HG03103 (cell line): Measurements from ENCODE around the gene STIL.

Experiments
- ATAC-seq: cut with Tn5 transposase; IDR thresholded peaks from one replicate; pipeline ENCODE4 v1.9.1; 2021; ENCODE audit warnings: low read depth; ENCODE audit not compliant: unreplicated experiment

Gene STIL

DNA sequence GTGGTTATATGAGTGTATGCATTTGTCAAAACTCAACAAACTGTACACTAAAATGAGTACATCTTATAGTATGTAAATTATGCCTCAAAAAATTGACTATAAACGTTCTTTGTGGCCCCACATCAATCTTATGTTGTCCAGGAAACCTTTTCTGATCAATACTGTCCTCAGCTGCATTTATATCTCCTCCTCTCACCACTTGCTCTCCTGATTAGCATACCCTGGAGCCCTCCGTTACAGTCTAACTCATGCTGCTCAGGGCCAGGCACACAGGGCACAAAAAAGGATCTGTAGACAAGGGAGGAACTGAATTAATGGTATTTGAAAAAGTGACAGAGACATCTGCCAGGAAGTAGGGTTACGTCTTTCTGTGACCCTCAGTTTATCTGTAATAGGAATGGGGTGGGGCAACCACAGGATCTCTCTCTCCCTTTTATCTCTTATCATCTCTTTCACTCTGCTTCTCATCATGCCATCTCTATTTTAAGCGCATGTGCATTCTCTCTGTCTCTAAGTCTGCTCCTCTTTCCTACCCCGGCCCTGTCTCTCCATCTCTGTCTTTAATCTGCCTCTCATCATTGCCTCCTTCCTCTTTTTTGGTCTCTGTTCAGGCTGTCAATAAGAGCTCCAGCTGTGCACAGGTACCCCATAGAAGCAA lies 74.9 kb downstream of the STIL start:
- no peak for ATAC-seq

DNA sequence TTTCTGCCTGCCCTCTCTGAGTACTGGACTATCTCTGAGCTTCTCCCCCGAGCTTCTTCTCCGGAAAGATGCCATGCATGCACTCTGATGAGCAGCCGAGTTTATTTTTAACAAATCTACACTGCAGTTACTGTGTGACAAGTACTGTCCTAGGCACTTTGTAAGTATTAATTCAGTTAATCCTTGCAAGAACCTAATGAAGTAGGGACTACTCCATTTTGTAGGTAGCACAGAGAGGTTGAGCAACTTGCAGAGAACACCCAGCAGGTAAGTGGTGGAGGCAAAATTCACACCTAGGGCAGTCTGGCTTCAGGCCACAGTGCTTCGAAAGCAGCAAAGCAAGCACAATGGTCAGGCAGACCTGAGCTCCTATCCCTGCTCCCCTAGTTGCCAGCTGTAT lies 78.1 kb downstream of the STIL start:
- ATAC-seq = no peak

DNA sequence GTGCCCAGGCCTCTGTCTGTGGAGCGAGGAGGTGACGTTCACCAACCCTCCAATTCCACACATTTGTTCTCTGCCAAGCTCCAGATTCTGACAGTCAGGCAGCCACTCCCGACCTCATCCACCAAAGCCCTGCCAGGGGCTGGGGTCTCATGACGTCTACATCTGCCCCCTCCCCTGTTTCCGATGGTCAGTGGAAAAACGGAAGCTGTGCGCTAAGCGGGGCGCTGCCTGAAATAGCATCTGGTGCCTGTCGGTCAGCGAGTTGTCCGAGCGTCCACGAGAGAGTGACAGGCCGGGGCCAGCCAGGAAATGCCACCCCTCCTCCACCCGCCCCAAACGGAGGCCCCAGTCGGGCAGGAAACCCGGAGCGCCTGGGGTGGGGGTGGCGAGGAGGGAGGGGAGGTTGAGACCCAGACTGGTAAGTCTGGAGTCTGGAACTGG lies 78.7 kb downstream of the STIL start:
- ATAC-seq = no peak

DNA sequence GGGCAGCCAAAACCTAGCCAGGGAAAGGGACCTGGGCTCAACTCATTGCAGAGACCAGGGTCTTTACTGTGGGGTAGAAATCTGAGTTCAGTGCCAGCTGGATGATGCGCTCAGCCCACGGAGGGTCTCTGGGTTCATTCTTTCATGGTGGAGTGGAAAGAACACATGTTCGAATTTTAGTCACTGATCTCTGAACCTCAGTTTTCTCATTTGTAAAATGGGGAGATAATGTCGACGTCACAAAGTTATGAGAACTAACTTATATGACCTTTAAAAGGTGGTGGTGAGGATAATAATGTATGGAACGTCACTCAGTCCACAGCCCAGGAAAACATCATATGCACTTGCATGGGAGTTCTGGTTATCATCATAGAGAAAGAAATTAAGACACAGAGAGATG lies 80.8 kb downstream of the STIL start:
- no peak for ATAC-seq

DNA sequence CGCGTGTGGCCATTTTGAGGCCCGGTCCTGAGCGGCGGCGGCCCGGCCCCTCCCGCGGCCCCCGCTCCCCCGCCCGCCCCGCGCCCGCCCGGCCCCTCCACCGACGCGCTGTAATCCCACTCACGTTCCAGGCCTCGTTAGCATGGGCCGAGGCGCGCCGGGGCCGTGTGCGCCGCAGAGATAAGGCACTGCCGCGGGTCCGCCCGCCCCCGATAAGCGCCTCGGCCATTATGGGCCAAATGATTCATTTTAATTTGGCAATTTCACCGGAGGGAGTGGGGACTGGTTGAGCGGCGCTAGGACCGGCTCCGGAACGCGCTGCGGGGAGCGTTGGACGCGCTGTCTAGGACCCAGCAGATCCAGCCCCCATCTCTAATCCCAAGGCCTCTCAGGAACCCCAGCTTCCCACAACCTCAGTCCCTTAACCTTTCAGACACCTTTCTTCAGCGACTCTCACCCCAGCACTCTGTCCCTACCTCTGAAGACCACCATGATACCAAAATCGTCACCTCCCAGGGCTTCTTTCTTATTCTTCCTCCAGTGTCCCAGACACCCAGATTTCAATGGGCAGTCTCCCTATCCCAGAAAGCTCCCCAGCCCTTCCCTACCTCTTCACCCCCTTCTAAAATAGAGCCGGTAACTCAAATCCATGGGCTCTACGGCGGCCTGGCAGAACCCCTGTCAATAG lies 81.6 kb downstream of the STIL start, which contains the start of gene TAL1:
TSS of gene TAL1 (minus strand) at position 39 of the 688 bp plus-strand sequence. CDS start 6,337 bp downstream, outside the sequence.
- ATAC-seq = no peak

DNA sequence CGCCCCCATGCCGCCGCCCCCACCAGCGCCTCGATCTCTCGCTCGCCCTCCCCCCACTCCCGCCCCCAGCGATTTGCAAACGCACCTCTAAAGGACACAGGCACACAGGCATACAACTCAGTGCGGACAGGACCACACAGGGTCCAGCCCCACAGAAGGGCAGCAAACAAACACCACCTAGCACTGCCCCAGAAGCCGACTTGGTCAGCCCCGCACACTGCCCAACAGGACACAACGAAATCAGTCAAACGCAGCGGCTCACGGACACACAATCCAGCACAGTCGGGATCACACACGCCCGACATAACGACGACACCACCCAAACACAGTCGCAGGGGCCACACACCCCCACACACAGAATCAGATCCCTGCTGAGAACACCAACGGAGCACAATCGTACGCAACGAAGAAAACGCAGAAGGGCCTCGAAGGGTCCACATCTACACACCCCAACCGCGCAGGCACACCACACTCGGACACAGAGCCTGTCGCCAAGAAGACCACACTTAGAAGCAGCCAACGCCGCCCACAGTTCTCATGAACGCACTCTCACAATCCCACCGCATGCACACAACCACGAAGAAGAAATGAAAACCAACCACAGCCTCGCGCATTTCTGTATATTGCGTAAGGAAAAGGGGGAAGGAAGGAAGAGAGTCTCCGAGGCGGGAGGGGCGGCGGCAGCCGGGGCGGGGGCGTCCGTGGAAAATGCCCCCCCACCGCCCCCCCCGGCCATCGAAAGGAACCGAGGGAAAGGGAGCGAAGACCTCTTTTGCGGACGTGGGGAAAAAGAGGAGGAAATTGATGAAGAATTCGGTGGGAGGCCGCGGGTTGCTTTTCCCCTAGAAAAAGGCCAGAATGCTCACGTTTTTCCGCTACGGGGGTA lies 82.4 kb downstream of the STIL start:
- no peak for ATAC-seq

DNA sequence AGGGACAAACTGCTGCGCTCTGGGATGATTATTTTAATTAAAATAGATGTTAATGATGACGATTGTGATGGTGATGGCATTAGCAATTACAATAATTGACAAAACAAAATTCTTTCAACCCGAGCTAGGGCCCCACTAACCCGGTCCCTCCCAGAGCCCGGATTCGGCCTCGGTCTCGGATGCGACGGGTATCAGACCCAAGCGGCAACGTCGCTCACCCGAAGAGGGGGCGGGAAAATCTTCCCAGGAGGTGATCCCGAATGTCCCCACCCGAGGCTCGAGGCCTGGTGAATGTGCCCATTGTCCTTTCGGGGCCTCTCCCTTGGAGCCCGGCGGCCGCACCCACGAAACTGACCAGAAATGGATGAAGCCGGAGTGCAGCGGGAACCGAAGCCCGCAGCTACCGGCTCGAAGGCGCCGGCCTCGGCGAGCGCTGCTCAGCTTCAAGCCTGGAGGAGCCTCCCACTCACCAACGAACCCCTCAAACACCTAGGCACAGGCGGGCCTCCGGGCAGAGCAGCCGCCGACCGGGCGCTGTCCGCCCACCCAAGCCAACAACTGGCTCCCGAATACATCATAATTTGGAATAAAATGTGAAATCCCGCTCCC lies 83.2 kb downstream of the STIL start:
- ATAC-seq = no peak

DNA sequence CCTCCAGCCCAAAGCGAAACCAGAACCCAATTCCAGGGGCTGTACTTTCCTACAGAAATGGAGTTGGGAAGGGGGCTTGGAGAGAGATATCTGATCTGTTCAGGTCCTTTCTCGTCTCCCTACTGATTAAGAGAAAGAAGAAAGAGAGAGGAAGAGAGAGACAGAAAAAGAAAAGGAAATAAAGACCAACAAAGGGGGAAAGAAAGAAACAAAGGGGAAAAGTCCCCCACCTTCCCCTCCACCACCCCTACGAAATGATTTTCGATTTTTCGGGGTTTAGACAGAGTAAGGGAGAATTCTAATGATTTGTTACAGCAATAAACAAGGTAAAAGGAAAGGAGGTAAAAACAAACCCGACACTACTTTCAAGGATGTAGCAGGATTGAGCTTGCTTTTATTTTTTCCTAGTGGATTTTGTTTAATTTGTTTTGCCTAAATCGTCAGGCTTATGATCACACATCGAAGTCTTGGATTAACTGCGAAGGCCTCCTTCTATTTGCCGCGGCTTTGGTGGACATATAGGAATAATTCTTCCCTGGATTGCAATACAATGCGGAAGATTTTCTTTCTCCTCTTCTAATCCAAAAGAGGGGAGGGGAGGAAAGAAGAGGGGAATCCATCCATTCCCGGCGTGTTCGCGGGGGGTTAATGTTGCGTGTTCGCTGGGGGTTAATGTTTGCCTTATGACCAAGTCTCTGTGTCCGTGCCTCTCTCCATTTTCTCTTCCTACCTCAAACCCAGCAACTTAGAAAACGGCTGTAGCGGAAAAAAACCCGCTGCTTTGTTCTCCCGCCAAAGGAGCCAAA lies 83.9 kb downstream of the STIL start:
- ATAC-seq = no peak

DNA sequence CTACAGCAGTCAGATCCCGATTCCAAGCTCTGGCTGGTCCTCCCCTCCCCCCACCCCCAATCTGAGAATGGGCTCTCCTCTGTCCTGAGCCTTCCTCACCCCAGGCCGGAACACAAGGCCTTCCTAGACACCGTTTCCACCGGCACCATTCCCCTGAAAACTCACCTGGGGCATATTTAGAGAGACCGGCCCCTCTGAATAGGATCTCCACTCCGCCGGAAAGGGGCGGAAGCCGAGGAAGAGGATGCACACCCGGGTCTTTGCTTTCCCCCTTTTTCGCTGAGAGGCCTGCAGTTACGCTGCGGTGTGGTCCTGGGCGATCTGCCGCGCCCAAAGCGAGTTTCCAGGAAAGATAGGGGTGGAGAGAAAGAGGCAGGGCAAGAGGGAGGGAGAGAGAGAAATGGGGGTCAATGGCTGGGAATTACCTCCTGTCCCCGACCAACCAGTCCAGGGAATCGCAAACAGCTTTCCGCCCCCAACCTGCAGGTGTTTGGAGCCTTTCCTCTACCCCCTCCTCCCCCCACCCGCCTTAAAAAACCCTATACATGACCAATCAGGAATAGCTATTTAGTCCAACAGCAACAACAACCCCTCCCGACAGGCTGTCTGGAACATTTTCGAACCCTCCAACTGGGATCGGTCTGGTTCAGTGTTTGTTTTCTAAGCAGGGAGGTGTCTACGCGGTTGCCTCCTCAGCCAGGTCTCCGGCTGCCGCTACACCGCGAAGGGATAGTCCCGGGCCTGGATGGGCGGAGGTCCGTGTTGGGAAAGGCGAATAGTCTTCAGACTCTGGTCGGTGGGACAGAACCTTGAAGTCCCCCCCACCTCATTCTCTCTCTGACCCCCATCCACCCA lies 84.7 kb downstream of the STIL start:
- no peak for ATAC-seq

DNA sequence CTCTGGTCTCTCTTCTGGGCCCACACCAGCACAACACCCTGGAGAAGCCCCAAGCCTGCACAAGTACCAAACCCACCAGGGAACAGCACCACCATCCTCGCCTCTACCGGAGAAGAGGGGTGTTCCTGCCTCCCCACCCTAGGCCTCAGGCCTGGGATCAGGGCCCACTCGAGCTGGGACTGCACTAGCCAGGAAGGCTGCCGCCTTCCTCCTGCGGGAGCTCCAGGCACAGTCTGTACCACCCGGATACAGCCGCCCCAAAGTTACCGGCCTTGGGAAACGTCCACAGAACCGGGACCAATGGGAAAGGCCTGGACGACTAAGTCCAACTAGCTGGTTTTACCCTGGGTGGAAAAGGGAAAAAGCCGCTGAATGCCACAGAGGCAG lies 85.3 kb downstream of the STIL start:
- ATAC-seq = no peak

DNA sequence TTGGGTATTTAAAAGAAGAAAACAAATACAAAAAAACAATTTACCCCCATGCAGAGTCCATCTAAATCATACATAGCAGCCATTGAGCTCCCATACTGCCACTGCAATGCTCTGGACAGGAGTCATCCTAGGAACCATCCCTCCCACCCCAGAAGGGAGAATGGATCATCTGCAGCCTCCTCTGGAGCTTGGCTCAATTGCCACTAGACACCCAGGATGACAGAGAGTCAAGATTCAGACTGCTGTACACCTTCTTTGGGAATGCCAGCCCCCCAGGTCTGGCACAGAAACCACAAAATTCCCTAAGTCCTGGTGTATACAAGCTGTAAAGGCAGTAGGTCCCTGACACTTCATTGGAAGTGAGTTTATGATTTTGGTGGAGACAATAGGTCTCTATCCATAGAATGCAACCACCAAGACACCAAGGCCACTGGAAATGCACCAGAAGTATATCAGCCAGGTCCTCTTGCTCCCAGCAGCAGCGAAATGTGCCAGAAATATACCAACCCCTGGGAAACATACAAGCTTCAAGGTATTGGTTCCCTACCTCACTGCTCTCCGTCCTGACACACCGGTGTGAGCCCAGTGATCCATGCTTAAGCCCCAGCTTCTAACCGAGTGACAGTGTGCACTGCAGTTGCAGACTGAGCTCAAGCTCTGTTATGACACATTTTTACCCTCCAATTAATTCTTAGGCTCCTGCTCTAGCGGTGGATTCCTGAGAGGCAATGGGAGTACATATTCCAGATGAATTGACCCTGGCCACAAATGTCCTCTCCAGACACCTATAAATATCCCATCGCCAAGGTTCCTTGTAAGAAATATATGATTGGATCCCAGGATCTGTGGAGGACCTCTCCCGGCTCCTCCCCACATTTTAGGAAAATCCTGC lies 86.4 kb downstream of the STIL start:
- no peak for ATAC-seq

DNA sequence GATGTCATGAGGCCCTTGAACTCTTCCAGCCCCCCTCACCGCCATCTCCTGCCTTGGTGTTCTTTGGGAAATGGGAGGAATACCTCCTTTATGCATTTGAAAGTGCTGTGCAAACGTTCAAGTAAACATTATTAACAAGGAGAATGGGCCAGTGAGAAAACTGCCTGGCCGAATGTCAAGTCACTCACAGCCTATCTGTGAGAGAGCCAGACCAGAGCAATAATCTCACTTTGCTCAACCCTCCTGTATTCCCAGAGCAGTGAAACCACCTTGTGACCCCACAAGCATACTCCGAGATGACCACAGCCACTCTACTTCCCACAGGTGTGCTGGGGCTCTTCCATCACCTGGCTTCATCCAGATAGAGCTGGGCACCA lies 87.1 kb downstream of the STIL start:
- ATAC-seq = no peak

DNA sequence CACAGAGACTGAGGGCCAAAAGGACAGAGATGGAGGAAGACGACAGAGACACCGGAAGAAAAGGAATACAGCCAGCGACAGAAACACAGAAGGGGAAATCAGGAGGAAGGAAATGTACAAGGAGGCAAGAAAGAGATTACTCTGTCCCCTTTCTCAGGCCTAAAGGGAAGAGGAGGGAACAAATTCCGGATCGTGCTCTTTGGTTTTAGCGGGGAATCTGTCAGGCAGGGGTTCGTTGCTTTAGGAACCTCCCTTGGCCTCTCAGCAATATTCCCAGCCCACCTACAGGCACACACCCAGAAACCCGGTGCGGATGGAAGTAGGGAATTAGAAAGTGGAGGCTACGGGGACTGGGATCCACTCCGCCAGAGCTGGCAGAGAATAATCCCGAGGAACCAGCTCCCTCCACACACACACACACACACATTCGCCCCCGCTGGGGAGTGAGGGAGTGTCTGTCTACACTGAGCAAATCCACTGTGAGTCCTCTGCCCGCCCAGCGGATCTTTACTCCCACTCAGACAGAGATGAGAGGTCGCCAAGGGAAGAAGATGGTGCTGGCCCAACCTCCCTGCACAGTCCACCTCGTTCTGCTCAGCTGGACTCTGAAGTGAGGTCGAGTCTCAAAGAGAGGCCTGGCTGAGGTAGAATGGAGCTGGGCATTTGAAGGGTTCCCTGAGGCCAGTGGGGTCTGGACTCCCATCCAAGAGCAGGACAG lies 87.7 kb downstream of the STIL start:
- ATAC-seq = no peak

DNA sequence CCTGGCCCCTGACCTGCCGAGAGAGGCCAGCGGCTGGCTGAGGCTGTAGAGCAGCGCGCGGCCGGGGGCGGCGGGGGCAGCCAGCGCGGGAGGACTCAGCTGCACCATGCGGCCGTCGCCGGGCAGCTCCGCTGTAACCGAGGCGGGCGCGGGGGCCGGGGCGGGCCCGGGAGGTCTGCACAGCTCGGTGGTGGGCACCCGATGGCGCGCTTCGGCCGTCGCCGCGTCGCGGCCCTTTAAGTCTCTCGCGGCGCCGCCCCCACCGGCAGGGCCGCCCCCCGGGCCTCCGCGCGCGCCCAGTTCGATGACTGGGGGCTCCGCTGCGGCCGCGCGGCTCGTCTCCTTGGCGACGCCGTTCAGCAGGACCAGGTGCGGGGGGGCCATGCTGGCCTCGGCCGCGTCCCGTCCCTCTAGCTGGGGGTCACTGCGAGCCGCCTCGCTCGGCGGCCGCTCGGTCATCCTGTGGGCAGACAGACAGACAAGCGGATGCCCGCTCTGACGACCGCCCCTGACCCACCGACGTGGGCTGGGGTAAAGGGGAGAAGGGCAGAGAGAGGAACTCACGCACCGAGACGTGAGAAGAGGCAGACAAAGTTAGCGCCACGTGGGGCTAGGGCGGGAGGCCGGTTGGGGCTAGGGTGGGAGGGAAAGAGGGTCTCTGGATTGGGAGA lies 88.4 kb downstream of the STIL start:
- ATAC-seq = no peak

DNA sequence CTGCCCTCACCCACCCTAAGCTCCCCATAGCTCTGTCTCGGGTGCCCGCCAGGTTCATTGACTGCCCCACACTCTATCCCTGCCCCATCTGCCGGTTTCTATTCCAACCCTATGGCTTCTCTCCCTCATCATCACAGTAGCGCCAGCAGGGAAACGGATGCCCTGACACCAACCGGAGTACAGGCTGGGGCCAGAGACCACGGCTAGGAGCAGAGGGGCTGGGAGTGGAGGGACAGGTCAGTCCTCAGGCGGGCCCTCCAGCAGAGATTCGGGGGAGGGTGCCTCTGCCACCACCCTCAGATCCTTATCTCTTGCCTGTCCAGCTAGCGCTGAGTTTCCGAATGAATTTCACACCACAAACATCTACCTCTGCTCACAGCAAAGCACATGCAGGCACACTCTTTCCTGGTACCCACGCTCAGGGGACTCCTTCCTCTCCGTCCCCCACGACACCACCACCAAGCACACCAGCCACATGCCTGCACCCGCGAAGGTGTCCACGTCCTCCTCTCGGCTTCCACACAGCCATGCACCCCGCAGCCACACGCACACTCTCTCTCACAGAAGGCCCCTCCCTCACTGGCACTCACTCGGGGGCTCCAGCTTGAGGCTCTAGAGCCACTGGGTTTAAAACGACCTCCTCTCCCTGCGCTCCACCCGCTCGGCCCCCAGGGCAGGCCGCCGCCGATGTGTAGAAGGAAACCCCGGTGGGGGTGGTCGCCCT lies 89.1 kb downstream of the STIL start:
- no peak for ATAC-seq

DNA sequence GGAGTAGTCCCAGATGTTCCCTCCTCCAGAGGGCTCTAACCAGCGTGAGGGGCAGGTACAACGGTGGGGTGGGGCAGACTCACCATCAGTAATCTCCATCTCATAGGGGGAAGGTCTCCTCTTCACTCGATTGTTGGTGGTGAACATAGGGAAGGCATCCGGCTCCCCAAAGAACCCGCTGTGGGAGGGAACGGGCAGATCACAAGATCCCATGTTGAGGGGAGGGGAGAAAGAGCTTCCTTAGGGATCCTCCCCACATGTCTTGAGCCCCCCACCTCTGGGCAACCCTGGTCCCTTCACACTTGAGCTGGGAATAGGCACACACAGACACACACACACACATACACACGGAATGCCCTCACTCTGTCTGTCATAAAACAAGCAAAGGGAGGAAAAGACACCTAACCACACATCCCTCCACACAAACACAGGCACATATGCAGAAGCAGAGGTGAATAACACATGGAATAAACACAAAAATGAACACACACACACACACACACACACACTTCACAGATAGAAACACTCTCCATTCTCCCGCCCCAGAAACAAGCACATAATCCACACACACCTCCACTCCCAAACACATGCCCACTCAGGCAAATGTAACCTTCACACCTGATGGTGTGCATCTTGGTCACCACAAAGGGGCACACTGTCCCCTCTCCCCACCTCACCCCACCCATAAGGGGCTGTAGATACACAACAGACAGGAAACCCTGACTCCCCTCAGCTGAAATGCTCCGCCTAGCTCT lies 89.8 kb downstream of the STIL start:
- ATAC-seq = no peak
